NCI-H2081 (cell line): ENCODE measurements around the gene FAM20A.

ENCODE experiments used
- DNase-seq, 2 experiments: peaks; one replicate each; lab custom pipeline; 2025; lab: John Stamatoyannopoulos, UW

The FAM20A gene

GRCh38 chr17:68491381-68492231 lies 109.6 kb downstream of the FAM20A start:
- DNase-seq = no peak

DNA sequence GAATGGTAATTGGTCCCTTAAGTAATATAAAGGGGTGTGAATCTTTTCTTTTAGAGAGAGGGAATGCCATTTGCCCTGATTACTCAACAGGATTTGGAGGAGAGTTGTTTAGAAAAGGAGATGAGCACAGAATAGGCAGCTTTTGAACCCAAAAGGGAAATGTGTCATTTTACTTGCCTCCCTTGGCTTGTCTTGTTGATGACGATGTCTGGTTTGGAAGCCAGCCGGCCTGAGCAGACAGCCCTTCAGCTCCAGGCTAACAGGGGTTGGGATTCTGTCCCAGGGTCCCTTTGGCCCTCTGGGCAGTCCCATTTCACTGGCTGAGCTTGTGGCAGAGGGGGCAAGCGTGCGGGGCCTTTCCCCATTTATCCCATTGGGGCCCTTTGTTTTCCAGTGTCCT lies 111.2 kb downstream of the FAM20A start:
- DNase-seq = no peak
